GM19238 (cell line): Measurements from ENCODE around the gene NKX2-2.
"Not testable (repeated sequence)": the region's sequence is repeated elsewhere in the genome, so short reads cannot be mapped to it uniquely, and the experiment has no call there.

ENCODE experiments used
- DNase-seq: peaks from one replicate; pipeline ENCODE4 v3.0.0; 2011; ENCODE audit warnings: low spot score; ENCODE audit not compliant: insufficient read length

The NKX2-2 gene

DNA sequence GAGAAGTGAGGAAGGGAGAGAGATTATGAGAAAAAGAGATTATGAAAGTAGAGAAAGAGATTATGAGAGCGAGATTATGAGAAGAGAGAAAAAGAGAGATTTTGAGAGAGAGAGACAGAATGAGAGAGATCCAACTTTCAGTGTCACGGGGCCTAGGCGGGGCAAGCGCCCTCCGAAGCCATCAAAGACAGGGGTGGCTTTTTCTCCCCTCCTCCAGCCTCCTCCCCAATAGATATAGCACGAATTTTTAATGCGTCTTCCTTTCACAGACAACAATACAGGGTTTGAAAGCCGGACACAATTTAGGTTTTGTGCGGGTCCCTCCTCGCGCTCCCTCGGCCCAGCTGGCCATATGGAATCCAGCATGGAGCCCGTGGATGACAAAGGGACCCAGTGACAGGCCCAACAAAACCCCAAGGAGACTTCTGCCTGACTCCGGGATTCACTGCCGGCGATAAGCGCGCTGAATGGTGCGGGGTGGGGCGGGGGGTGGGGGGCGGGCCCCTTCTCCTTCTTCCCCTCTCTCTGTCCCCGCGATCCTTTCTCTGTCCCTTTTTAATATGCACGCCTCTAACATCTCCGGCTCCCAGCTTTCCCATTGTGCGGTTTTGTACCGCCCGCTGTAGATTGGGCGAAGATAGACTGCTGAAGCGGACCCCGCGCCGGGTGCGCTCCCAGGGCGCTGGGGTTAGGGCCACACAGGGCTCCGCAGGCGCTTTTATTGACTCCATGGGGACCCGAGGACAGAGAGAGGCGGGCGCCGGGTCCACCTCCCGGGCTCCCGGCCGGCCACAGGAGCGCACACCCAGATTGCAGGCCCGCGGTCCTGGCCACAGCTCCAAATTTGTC lies 5.4 kb downstream of the NKX2-2 start:
- DNase-seq = no peak

DNA sequence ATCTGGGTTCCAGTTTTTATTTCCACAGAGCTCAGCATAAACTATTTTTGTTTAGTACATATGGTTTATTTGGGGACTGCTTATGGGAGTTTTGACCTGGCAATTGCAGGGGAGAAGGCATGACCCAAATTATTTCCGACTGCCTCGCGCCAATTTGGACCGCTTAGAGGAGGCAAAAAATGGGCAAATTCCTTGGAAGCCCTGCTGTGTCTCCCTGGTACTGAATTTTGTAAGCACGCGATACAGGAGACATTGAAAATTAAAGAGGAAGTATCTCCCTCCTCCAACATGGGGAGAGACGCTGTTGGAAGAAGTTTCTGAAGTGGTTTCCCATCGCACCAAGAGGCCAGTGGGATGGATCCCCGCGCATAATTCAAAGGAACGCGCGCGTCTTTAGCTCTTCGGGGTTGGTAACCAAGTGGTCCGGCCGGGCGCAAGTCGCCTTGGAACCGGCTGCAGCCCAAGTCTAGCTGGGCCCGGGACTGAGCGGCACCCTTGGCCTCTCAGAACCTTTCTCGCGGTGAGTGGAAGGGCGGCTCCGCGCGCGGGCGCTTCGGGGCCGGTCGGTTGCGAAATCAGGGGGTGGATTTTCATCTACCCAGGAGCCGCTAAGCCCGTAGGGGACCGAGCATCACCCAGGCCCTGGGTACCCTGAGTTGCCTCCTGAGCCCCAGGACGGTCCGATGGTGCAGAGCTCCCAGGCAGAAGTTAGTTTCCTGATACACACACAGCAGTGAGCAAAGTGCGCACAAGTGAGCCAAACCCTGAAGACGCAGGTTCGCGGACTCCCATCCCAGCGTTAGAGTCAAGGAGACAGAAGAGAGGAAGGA lies 6.2 kb downstream of the NKX2-2 start:
- DNase-seq = no peak

DNA sequence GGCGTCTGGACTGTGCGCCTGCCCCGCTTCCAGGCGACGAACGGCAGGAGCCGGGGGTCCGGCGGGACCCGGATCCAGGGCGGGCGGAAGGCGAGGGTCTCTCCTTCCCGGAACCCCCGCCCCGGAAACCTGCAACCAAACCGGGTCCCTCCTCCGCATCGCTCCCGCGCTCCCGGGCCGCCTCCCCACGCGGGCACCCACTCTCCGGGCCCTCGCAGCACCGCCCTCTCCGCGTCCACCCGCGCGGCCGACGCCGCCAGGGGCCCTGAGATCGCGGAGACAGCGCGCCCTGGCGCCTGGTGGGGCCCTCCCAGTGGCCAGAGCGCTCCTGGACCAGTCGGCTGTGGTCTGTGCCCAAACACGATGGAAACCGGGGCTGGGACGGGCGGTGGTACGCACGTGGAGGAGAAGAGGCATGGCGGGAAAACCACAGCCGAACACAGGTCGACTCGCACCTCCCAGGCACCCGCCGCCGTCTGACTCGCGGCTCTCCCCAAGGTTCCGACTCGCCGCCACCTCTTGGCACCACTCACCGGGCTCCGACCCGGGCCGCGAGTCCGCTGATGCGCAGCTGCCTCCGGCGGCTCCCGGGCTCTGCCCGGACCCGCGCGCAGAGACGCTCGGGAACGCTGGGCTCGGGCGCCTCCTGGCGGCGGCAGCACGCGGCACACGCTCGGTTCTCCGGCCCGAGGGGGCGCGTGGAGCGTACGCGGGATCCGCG lies 7.9 kb downstream of the NKX2-2 start:
- peak; percentile 73 for DNase-seq

DNA sequence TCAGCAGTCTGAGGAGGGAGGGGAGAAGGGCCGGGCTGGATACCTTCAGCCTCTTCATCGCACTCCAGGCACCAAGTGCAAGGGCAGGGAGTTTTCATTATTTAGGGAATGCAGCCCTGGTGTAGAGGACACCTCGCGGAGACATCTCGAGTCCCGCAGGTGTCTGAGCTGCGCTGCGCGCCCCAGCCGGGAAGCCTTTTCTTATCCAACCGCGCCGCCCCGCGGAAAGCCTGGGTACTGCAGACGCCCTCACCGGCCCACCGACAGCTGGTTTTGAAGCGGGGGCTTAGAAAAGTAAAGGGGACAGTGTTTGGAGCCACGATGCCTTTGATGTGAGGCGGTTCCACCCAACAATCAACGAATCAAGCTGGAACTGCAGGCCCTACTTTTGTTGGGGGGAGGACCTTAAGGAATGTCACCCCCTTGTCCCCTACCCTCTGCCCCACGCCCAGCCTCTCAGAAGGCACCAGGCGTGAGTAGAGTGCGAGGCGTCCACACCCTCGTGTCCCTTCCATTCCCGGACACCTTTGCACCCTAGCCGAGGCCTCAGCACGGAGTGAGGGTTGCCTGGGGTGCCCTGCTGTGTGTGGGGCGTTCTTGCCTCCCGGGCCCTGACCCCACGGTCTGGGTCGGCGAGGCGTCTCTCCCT lies 8.6 kb downstream of the NKX2-2 start:
- peak; percentile 75 for DNase-seq

DNA sequence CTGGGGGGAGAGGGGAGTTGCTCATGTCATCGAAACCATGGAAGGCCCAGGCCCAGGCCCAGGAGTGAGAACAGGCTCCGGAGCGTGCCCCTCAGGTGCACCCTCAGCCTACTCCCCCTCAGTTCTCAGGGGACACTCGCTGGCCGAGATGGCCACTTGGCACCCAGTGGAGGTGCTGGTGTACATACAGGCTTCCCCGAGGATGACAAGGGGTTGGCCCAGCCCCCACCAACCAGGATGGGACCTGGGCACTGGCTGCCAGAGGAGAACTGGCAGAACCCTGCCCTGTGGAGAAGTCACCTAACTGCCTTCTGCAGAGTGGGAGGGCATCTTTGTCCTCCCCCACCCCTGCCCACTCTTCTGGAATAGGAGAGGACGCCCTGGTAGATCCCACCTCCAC lies 9.5 kb downstream of the NKX2-2 start:
- no peak for DNase-seq

DNA sequence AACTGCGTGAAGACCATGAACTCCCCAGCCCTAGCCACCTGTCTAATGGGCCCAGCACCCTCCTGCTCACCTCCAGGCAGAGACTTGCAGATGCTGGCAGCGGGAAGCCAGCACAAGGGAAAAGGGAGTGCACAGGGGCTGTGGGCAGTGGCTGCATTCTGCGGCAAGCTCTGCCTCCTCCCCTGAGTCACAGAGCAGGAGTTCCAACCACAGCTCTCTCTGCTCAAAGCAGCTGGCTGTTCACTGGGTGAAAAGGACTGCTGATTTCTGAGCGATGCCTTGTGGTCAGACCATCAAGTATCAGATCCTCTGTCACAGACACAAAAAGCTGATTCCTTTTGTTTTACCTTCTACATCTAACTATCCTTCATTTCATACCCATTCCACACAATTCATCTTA lies 10.5 kb downstream of the NKX2-2 start:
- no peak for DNase-seq

DNA sequence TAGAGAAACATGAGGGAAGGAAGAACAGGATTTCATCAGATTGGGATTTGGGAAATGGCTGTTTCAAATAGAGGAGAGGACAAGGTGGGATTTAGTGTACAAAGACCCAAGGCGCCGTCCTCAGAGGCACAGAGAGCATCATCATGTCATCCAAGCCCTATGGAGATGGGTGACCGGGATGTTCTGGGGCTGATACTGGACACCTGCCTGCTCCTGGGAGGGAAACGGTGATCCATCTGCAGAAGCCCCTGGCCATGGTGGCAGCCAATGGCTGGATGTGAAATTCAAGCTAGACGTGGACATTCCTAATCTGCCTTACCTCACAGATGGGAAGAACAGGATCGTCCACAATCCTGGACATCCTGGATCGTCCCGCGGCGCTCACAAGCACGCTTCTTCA lies 12.7 kb downstream of the NKX2-2 start:
- no peak for DNase-seq

DNA sequence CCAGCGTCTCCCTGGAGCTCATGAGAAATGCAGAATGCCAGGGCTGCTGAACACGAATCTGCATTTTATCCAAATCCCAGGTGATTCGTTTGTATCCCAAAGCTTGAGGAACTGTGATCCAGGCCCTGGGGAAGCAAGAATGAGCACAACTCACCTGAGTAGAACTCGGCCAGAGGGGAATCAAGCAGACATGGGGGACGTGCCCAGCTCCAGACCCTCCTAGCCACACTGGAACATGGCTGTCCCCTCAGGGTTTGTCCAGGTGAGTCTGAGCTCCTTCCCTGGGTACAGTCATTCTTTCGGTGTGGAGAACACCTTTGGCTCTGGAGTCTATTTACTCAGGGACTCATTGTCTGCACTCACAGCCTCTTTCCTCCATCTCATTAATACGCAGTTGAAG lies 13.3 kb downstream of the NKX2-2 start:
- DNase-seq = no peak

DNA sequence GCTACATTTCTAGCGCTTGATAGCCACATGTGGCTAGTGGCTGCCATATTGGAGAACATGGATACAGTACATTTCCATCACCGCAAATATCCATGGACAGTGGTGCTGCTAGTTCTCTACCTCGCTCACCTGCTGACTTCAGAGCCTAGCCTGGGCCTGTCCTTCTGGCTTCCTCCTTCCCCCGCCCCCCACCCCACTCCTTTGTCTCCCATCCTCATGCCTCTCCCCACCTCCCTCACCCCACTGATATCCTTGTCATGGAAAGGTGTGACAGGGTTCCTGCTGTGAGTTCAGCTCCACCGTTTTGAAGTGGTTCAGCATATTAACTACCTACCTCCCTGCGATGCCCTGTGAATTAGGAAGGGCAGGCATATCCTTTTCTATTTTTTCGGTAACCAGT lies 14.2 kb downstream of the NKX2-2 start:
- DNase-seq = no peak

DNA sequence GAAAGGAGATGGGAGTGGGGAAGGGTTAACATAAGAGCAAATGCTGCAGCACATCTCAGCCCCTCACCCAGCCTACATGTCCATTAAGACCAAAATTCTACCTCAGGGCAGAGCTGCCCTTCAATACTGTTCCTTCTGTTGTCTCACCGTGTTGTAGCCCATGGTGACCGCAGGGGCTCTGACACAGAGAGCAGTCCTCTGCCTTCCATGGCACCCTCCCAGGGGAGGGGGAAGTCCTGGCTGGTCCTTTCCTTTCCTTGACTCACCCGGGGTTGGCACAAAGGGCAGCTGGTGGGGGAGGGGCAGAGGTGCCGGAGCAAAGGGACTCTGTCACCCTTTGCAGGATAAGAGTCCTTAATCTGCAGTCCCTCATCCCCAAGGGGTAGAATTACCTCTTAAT lies 15.2 kb downstream of the NKX2-2 start:
- no peak for DNase-seq

DNA sequence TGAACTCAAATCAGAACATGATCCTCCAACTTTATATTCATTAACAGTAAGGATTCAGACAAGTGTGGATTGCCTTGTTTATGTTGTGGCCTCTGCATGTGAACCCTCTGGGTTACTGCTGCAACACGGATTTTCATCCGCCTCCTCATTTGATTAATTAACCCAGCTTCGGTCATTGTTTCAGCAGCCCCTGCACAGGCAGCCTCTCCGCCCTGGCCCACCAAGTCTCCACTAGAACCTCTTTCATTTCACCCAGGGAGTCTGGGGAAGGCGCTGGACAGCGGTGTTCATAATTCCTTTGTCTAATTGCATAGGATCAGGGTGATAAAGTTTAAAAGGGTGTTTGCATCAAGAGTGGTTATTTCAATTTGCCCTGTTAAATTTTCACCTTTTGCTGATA lies 15.7 kb downstream of the NKX2-2 start:
- no peak for DNase-seq

DNA sequence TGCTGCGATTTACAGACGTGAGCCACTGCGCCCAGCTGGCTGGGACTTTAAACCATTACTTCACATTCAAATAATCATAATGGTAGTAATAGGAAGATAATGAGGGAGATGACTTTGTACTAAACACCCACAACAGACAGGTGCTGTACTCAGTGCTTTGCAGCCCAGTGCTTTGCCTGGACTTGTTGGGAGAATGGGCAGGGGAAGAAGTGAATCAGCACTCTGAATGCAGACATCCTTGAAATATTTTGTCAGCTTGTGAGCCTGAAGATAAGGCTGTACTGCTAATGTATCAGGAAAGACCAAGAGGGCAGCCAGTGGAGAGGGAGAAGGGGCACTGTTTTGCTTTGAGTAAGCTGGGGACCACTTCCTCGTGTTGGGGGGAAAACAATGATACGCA lies 17.4 kb downstream of the NKX2-2 start:
- no peak for DNase-seq

DNA sequence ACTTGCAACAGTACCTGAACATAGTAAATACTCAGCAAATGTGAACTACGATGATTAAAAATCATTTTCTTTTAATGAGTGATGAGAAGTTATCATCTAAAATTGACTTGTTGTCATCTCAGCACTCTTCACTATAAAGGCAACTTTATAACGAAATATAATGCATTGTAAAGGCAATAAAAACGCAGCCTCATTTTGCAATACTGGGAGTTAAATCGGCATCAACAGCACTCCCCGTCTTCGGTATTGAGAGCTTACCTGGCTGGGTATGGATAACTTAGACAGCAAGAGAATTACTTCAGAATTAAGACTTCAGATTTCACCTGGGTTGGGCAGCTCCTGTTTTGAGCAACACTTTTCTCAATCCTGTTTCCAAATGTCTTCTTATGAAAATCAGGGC lies 20.8 kb downstream of the NKX2-2 start:
- DNase-seq = no peak

DNA sequence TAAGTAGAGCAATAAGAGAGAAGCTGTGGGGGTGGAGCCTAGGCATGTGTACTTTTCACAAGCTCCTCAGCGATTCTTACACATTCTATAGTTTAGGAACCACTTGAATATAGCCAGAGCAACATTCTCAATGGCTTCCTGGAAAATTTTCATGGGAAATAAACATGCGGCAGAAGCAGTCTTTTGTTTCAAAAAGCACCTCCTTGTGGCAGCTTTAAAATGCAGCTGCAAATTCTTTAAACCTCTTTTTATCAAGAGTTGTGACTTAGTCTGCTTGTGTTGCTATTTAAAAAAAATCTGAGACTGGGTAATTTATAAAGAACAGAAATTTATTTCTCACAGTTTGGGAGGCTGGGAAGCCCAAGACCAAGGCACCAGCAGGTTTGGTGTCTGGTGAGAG lies 23.8 kb downstream of the NKX2-2 start:
- no peak for DNase-seq

DNA sequence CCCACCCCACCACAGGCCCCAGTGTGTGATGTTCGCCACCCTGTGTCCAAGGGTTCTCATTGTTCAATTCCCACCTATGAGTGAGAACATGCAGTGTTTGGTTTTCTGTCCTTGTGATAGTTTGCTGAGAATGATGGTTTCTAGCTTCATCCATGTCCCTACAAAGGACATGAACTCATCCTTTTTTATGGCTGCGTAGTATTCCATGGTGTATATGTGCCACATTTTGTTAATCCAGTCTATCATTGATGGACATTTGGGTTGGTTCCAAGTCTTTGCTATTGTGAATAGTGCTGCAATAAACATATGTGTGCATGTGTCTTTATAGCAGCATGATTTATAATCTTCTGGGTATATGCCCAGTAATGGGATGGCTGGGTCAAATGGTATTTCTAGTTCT lies 33.7 kb downstream of the NKX2-2 start:
- not testable (repeated sequence) for DNase-seq

DNA sequence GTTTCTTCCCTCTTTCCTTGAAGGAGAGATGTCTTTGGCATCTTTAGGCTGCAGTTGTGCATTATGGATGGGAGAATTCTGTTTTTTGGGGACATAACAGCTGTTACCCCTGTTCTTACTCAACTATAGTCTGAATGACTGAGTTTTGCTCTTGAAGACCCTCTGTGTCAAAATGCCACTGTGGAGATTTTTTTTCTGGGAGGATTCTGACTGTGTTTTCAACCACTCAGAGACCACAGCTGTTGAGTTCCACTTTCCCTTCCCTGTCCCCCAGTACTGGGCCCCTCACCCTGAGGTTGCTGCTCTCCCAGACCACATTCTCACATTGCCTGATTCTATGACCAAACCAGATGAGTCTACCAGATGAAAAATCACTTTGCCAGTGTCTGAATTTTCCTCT lies 48.1 kb downstream of the NKX2-2 start:
- no peak for DNase-seq

DNA sequence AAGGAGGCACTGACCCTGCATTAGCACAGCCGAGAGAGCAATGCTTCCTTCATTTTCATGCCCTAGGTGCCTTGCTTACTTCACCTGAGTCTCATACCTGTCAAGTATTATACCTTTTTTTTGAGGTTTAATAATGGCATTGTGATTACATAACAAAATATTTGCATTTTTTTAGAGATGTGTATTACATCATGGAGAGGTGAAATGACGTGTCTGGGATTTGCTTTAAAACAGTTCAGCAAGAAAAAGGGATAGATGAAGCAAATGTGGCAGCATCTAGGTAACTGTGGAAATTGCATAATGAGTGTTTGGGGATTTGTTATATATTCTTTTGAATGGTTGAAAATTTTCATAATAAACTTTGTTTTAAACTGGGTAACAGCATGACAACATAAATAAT lies 48.9 kb downstream of the NKX2-2 start:
- DNase-seq = no peak
